AG04450 (cell line): ENCODE measurements around the gene CPO. TPM values are rescaled to one million over a fixed set of nuclear protein-coding genes. Genes with fewer than 3 reads are reported as not detected.

Experiments
- CTCF ChIA-PET: fragments of 300-600, 350-600 bp; formaldehyde crosslinking; extraction: SDS; loops from one replicate; lab custom pipeline; 2022; ENCODE audit warnings: antibody characterized with exemption, inconsistent platforms; lab: Charles Lee
- POLR2A ChIA-PET: fragments of 350-600 bp; formaldehyde crosslinking; extraction: SDS; loops from one replicate; lab custom pipeline; 2021; ENCODE audit warnings: antibody characterized with exemption, inconsistent platforms; lab: Yijun Ruan, JAX
- DNase-seq: peaks from one replicate; pipeline ENCODE4 v3.0.0-alpha.2; 2011; ENCODE audit warnings: low read depth, low spot score
- H3K27ac ChIP-seq: one replicate; pipeline ENCODE4 v1.5.1; 2012; ENCODE audit warnings: low read depth, low read length, control low read depth
- H3K27me3 ChIP-seq: one replicate; pipeline ENCODE4 v1.6.0; 2012; ENCODE audit warnings: low read length; ENCODE audit not compliant: control insufficient read depth, insufficient read depth
- H3K4me3 ChIP-seq: 2 replicates; pipeline ENCODE4 v1.5.1; 2011; ENCODE audit warnings: mild to moderate bottlenecking, low read depth, low read length, control low read depth
- H3K9me3 ChIP-seq: 2 replicates; pipeline ENCODE4 v1.5.1; 2012; ENCODE audit warnings: low read length; ENCODE audit not compliant: control insufficient read depth, insufficient read depth
- CTCF ChIP-seq: IDR thresholded peaks from 2 replicates; pipeline ENCODE4 v1.5.1; 2011; ENCODE audit warnings: low read depth, low read length, control low read depth, inconsistent platforms
- polyA plus RNA-seq: library from polyadenylated mRNA; depleted of rRNA; stranded (reverse); fragments of >200 nt; gene quantifications from 2 replicates; pipeline ENCODE4 v1.2.3, GENCODE V29; 2011; rRNA removed

Gene CPO
- polyA plus RNA-seq, 1 experiment: not detected

GRCh38 chr2:207012461-207012860, 73.1 kb downstream of the CPO start:
- H3K4me3 ChIP-seq: no peak overlapping the region
- TF ChIP-seq CTCF: no peak
- ChIA-PET POLR2A (no interaction called here), CTCF (no interaction called here)
- no peaks in the 10 kb centered on the region for H3K27me3 ChIP-seq
- no peak for DNase-seq
- H3K9me3 ChIP-seq: no peaks in the 10 kb centered on the region
- H3K27ac ChIP-seq: no peak overlapping the region

DNA sequence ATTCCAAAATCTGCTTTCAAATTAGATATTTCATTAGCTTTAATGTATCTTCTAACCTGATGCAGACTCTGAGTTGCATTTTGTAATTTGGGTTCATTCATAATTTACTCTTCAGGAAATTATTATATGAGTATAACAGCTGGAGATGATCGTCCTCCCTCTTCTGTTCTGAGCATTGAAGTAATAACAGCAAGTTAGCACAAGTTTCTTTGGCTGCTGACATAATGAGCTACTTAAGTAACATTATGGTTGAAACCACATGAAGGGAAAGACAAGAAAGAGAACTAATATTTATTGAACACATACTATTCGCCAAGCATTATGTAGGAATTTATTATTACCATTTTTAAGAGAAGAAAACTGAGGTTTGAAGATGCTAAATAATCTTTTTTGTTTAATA, 75.1 kb downstream of the CPO start:
- H3K4me3 ChIP-seq: no peak overlapping the region
- no peaks in the 10 kb centered on the region for H3K27me3 ChIP-seq
- CTCF ChIA-PET: interaction anchor here (1.0 to 1.8 kb wide), 2 partner anchors 25 to 459 kb away, joined by 3 to 4 read pairs; no protein-coding TSS in a partner anchor
- POLR2A ChIA-PET: no interaction called here
- H3K9me3 ChIP-seq: no peaks in the 10 kb centered on the region
- DNase-seq: no peak
- H3K27ac ChIP-seq: no peak overlapping the region
- no peak for TF ChIP-seq CTCF

DNA sequence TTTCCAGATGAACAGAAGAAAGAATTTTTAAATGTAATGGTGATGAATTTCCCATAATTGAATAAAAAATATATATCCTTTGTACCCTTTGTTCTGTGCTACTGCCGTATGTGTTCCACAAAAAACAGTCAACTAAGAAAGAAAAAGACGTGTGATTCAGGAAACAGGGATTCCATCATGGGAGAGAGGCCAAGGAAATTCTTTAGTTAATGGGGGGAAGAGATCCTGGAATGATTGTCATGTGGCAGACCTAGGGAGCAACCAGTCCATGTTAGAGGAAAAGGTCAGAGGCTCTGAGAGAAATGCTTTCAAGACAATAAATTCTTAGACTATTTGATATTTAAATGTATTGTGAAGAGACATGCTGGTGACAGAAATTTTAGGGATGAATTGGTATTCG, 76.6 kb downstream of the CPO start:
- no peak overlapping the region for H3K27ac ChIP-seq
- no peak for TF ChIP-seq CTCF
- no peaks in the 10 kb centered on the region for H3K9me3 ChIP-seq
- H3K27me3 ChIP-seq: no peaks in the 10 kb centered on the region
- ChIA-PET POLR2A (no interaction called here), CTCF (no interaction called here)
- H3K4me3 ChIP-seq: no peak overlapping the region
- no peak for DNase-seq

Other genes with a start within 250 kb of the CPO start
- not detected in 2 replicates for gene DYTN, start 221.1 kb upstream of the CPO start, polyA plus RNA-seq
- gene MDH1B, start 174.2 kb upstream of the CPO start, polyA plus RNA-seq: 0.78 and 1.3 TPM in 2 replicates
- 26.8 and 37.2 TPM in 2 replicates for gene FASTKD2, start 173.9 kb upstream of the CPO start, polyA plus RNA-seq
- 22.1 and 22.4 TPM in 2 replicates for gene KLF7, start 226.4 kb downstream of the CPO start, polyA plus RNA-seq